ENCODE results near the gene PMEPA1.

PMEPA1 gene

GRCh38 chr20:57693002-57693582 lies 16.7 kb downstream of the PMEPA1 start:
- peak; percentile 15 for TF ChIP-seq CTCF (IDR thresholded peaks at IDR 0.05; ENCODE audit: low read depth, low read length, missing control alignments)
- DNase-seq (ENCODE audit: extremely low read depth, low read depth) = no peak
- no peak overlapping the region for H3K4me3 ChIP-seq (replicated peaks; ENCODE audit: low read depth, low read length)

- TF ChIP-seq CTCF (IDR thresholded peaks at IDR 0.05; ENCODE audit: low read depth, low read length, missing control alignments) = no peak
- DNase-seq (ENCODE audit: extremely low read depth, low read depth) = no peak
- no peak overlapping the region for H3K4me3 ChIP-seq (replicated peaks; ENCODE audit: low read depth, low read length)
Observed at GRCh38 chr20:57692393-57692792, 17.4 kb downstream of the PMEPA1 start.

- no peak for DNase-seq (ENCODE audit: extremely low read depth, low read depth)
- TF ChIP-seq CTCF (IDR thresholded peaks at IDR 0.05; ENCODE audit: low read depth, low read length, missing control alignments) = no peak
- H3K4me3 ChIP-seq (replicated peaks; ENCODE audit: low read depth, low read length) = no peak overlapping the region
Observed at GRCh38 chr20:57691699-57692098, 18.1 kb downstream of the PMEPA1 start.

- no peak overlapping the region for H3K4me3 ChIP-seq (replicated peaks; ENCODE audit: low read depth, low read length)
- TF ChIP-seq CTCF (IDR thresholded peaks at IDR 0.05; ENCODE audit: low read depth, low read length, missing control alignments) = no peak
- DNase-seq (ENCODE audit: extremely low read depth, low read depth) = no peak
Observed at GRCh38 chr20:57690525-57690924, 19.3 kb downstream of the PMEPA1 start.

GRCh38 chr20:57689745-57690481 lies 19.9 kb downstream of the PMEPA1 start:
- no peak for TF ChIP-seq CTCF (IDR thresholded peaks at IDR 0.05; ENCODE audit: low read depth, low read length, missing control alignments)
- H3K4me3 ChIP-seq (replicated peaks; ENCODE audit: low read depth, low read length) = no peak overlapping the region
- no peak for DNase-seq (ENCODE audit: extremely low read depth, low read depth)

- no peak for TF ChIP-seq CTCF (IDR thresholded peaks at IDR 0.05; ENCODE audit: low read depth, low read length, missing control alignments)
- no peak overlapping the region for H3K4me3 ChIP-seq (replicated peaks; ENCODE audit: low read depth, low read length)
- no peak for DNase-seq (ENCODE audit: extremely low read depth, low read depth)
Observed at GRCh38 chr20:57688864-57689263, 21.0 kb downstream of the PMEPA1 start.
